OCI-LY1 (cell line): ENCODE results near the gene LAMA5.

Source experiments
- CTCF ChIP-seq: fragments of 200-600 bp; sonication (generic), shearing (Covaris generic); IDR thresholded peaks from 2 replicates; pipeline ENCODE4 v1.5.1; 2017; ENCODE audit warnings: mild to moderate bottlenecking, antibody characterized with exemption, low read length, moderate library complexity, mixed read lengths
- EZH2 ChIP-seq: fragments of 200-600 bp; sonication (generic), shearing (Covaris generic); IDR thresholded peaks from 2 replicates; pipeline ENCODE4 v1.8.0; 2017; ENCODE audit warnings: borderline replicate concordance, mixed run types, mild to moderate bottlenecking, antibody characterized with exemption, low read length, moderate library complexity, mixed read lengths

- TF ChIP-seq CTCF (no peak), EZH2 (no peak)
Measured at GRCh38 chr20:62411479-62412193, 44.5 kb upstream of the LAMA5 start.
